ENCODE measurements around the gene CD3E.

DNA sequence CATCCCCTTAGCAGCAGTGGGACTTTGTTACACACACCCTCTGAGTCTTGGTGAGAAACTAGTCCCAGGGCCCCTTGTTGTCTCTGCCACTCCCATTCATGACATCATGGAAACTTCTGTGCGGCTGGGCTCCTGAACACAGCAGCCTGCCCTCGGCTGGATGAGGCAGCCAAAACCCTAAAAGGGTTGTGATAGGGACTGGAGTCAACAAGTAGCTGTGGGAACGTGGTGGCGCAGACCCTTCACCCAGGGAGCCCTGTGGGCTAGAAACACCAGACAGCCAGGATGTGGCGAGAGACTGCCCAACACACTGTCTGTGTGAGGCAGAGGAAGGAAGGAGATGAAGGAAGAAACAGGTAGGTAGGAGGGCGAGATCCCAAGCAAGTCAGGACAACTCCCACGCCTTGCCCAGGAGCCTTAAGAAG is 34.1 kb downstream of the CD3E start:
- TF ChIP-seq EZH2 (IDR thresholded peaks at IDR 0.05; ENCODE audit: insufficient read depth, poor library complexity, severe bottlenecking) (no peak), EZH2phosphoT487 (IDR thresholded peaks at IDR 0.05; ENCODE audit: insufficient read depth, low read depth) (no peak)
